GM23248 (cell line): Measurements from ENCODE around the gene CALML3.

Experiments used
- EZH2 ChIP-seq: fragments of 200-600 bp; sonication (generic); IDR thresholded peaks from 2 replicates; pipeline ENCODE4 v1.6.1; 2018; ENCODE audit warnings: antibody characterized with exemption, mild to moderate bottlenecking; ENCODE audit not compliant: insufficient read depth, poor library complexity, severe bottlenecking
- EZH2phosphoT487 ChIP-seq: fragments of 200-600 bp; sonication (generic); IDR thresholded peaks from 2 replicates; pipeline ENCODE4 v1.6.1; 2018; ENCODE audit warnings: antibody characterized with exemption, moderate library complexity, mild to moderate bottlenecking, low read depth; ENCODE audit not compliant: insufficient read depth

DNA sequence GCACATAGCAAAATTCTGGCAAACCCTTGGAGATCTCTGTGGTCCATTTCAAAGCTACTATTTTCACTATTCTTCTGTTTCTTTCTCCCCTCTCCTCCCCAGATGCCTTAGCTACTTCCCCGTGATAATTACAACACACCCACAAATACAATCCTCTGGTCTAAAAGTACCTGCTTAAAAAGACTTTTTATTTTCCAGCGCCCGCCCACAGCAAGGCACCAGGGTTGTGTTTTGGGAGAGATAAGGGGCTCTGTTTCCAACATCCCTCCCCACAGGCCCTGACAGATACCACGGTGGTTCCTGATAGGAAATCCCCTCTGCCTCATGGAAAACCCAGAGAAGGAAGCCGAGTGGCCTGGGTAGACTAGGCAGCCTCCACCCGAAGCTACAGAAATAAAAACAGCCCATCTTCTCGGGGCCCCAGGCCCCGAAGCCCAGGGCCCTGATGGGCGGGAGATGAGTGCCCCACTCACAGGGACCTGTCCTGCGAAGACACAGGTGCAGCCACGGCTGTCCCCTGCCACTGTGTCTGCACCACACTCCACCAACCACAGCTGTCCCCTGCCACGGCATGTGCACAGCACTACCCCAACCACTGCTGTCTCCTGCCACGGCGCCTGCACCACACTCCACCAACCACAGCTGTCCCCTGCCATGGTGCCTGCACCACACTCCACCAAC is 45.1 kb upstream of the CALML3 start:
- TF ChIP-seq EZH2phosphoT487 (no peak), EZH2 (no peak)
